MM.1S (cell line): Measurements from ENCODE around the gene TUBGCP6.

Experiments
- DNase-seq: peaks from one replicate; pipeline ENCODE4 v3.0.0-alpha.2; 2015
- H2AFZ ChIP-seq: fragments of 300-600 bp; sonication (generic); 2 replicates; pipeline ENCODE4 v1.6.0; 2016; ENCODE audit warnings: antibody characterized with exemption, low read length
- H3F3A ChIP-seq: fragments of 300-600 bp; sonication (generic); 2 replicates; pipeline ENCODE4 v1.6.1; 2016; ENCODE audit warnings: mild to moderate bottlenecking, antibody characterized with exemption, low read length, moderate library complexity, mixed read lengths; ENCODE audit not compliant: insufficient read depth
- H3K27ac ChIP-seq: fragments of 300-600 bp; sonication (generic); 2 replicates; pipeline ENCODE4 v1.5.1; 2016; ENCODE audit warnings: mild to moderate bottlenecking, low read length
- H3K27me3 ChIP-seq: fragments of 300-600 bp; sonication (generic); replicated peaks from 2 replicates; pipeline ENCODE4 v1.6.0; 2016; ENCODE audit warnings: low read length; ENCODE audit not compliant: insufficient read depth
- H3K36me3 ChIP-seq: fragments of 300-600 bp; sonication (generic); replicated peaks from 2 replicates; pipeline ENCODE4 v1.6.1; 2016; ENCODE audit warnings: mild to moderate bottlenecking, low read length, mixed read lengths; ENCODE audit not compliant: insufficient read depth
- H3K4me1 ChIP-seq: fragments of 300-600 bp; sonication (generic); 2 replicates; pipeline ENCODE4 v1.6.1; 2016; ENCODE audit warnings: low read length, mixed read lengths
- H3K4me2 ChIP-seq: fragments of 300-600 bp; sonication (generic); 2 replicates; pipeline ENCODE4 v1.6.0; 2016; ENCODE audit warnings: low read depth, low read length
- H3K4me3 ChIP-seq: fragments of 300-600 bp; sonication (generic); 2 replicates; pipeline ENCODE4 v1.5.1; 2016; ENCODE audit warnings: low read length, mixed read lengths
- H3K79me2 ChIP-seq: fragments of 300-600 bp; sonication (generic); 2 replicates; pipeline ENCODE4 v1.6.1; 2016; ENCODE audit warnings: mixed run types, low read length, mixed read lengths
- H3K9ac ChIP-seq: fragments of 300-600 bp; sonication (generic); 2 replicates; pipeline ENCODE4 v1.6.1; 2016; ENCODE audit warnings: low read length, mixed read lengths
- H3K9me2 ChIP-seq: fragments of 300-600 bp; sonication (generic); replicated peaks from 2 replicates; pipeline ENCODE4 v1.6.1; 2016; ENCODE audit warnings: mild to moderate bottlenecking, low read length, mixed read lengths; ENCODE audit not compliant: insufficient read depth
- H3K9me3 ChIP-seq: fragments of 300-600 bp; sonication (generic); replicated peaks from 2 replicates; pipeline ENCODE4 v1.6.1; 2016; ENCODE audit warnings: mild to moderate bottlenecking, low read length, mixed read lengths; ENCODE audit not compliant: insufficient read depth
- H4K20me1 ChIP-seq: fragments of 300-600 bp; sonication (generic); 2 replicates; pipeline ENCODE4 v1.6.1; 2016; ENCODE audit warnings: mild to moderate bottlenecking, low read length, moderate library complexity, mixed read lengths; ENCODE audit not compliant: insufficient read depth
- CTCF ChIP-seq: fragments of 300-600 bp; sonication (generic); IDR thresholded peaks from 2 replicates; pipeline ENCODE4 v1.5.1; 2016; ENCODE audit warnings: antibody characterized with exemption, low read length, mixed read lengths
- EZH2 ChIP-seq: fragments of 300-600 bp; sonication (generic); optimal IDR thresholded peaks from 2 replicates; pipeline ENCODE3; 2017; ENCODE audit warnings: low read depth, mild to moderate bottlenecking, antibody characterized with exemption, low read length, mixed read lengths
- EZH2phosphoT487 ChIP-seq: fragments of 300-600 bp; sonication (generic); IDR thresholded peaks from 2 replicates; pipeline ENCODE4 v1.6.1; 2018; ENCODE audit warnings: antibody characterized with exemption, low read length

The TUBGCP6 gene

DNA sequence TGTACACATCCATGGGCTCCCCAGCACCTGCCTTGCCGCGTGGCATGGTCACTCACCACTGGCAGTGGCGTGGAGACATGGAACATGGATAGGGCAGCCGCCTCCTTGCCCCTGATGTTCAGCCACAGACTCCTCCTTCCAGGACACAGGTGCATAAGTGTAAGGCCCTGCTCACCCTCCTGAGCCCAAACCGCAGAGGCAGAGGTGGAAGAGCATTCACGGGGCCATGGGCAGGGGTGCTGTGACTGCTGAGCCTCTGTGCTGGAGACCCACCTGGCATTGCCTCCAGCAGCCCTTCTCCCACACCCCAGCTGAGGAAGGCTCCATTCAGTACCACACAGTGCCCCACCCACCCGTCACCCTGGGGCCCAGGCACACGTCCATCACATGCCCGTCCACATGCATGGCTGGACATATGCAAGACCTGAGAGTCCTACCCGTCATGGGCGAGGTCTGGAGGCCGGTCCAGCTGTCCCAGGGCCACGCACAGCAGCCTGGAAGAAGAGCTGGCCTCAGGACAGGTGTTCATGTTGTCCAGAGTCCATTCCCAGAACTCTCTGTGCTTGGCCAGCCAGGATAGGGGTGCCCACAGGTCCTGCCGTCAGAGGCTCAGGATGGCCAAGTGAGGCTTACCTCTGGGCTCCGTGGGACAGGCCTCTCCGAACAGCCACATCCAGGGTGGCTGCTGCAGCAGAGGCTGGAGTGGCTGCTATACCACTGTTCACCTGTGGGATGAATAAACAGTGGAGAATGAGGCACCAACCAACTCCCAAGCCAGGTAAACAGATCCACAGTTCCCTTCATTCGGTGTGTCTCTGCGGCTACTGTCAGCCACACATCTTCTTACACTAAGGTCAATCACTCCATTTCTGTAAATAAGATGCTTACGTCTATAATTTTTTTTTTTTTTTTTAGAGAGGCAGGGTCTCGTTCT is 1.7 kb upstream of the TUBGCP6 start:
- no peaks in the 10 kb centered on the region for H3K36me3 ChIP-seq
- peaks cover 40% of the 10 kb centered on the region for H3K4me1 ChIP-seq
- H3K27ac ChIP-seq = peak overlapping the region; percentile 88; the same call in 1 of the 2 replicates
- peak; percentile 13; the same call in 1 of the 2 replicates for TF ChIP-seq CTCF
- no peak for TF ChIP-seq EZH2
- H3K9me3 ChIP-seq = no peaks in the 10 kb centered on the region
- peaks cover 71% of the 10 kb centered on the region for H3K79me2 ChIP-seq
- peak overlapping the region; percentile 81 for H3K4me3 ChIP-seq
- H4K20me1 ChIP-seq = no peaks in the 10 kb centered on the region
- H3K4me2 ChIP-seq = peak overlapping the region; percentile 100
- no peak for DNase-seq
- no peaks in the 10 kb centered on the region for H3K9me2 ChIP-seq
- no peak overlapping the region; the same call in 1 of the 2 replicates for H3K9ac ChIP-seq
- H3F3A ChIP-seq = peaks cover 46% of the 10 kb centered on the region
- H2AFZ ChIP-seq = no peak overlapping the region
- no peaks in the 10 kb centered on the region for H3K27me3 ChIP-seq

DNA sequence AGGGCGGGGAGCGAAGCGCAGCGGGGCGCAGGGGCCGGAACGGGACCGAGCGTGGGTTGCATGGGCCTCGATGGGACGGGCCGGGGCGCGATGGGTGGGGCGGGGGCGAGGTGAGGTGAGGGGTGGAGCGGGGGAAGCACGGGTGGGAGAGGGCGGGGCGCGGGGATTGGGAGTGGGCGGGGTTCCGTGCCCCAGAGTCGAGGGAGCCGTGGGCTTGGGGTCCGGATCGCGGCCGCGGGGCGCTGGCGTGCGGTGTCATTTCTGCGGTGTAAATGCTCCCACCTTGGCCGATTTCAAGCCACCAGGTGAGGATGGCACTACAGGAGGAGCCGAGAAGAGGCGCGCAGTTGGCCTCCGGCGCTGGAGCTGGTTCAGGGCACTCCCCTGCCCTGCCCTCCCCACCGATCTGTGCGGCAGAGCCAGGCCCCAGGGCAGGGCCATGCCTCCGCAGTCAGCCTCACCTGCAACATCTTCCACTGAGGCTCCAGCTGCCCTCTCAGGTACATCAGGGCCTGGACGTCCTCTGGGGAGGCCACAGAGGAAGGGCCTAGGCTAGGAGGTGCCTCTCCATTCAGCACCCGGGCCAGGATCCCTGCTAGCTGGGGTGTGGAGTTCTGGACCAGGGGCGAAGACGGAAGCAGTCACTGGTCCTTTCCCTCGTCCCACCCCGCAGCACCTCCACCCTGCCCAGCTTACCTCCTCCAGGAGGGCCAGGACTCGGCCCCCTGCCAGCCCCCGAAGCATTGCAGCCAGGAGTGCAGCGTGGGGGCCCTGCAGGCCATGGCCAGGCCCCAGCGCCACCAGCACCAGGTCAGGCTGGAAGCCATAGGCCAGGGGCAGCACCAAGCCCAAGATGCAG is 620 bp upstream of the TUBGCP6 start:
- Histone ChIP-seq H3K4me3 (peak overlapping the region; percentile 81), H2AFZ (no peak overlapping the region), H3K79me2 (peaks cover 80% of the 10 kb centered on the region), H3K27me3 (no peaks in the 10 kb centered on the region), H3K9me2 (no peaks in the 10 kb centered on the region), H3F3A (peaks cover 41% of the 10 kb centered on the region), H3K9ac (peak overlapping the region; percentile 91), H3K4me1 (peaks cover 40% of the 10 kb centered on the region), H3K9me3 (no peaks in the 10 kb centered on the region), H4K20me1 (no peaks in the 10 kb centered on the region), H3K4me2 (peak overlapping the region; percentile 100), H3K27ac (peak overlapping the region; percentile 88), H3K36me3 (no peaks in the 10 kb centered on the region)
- TF ChIP-seq EZH2 = no peak
- no peak for TF ChIP-seq EZH2phosphoT487
- TF ChIP-seq CTCF = no peak
- DNase-seq = peak; percentile 34

DNA sequence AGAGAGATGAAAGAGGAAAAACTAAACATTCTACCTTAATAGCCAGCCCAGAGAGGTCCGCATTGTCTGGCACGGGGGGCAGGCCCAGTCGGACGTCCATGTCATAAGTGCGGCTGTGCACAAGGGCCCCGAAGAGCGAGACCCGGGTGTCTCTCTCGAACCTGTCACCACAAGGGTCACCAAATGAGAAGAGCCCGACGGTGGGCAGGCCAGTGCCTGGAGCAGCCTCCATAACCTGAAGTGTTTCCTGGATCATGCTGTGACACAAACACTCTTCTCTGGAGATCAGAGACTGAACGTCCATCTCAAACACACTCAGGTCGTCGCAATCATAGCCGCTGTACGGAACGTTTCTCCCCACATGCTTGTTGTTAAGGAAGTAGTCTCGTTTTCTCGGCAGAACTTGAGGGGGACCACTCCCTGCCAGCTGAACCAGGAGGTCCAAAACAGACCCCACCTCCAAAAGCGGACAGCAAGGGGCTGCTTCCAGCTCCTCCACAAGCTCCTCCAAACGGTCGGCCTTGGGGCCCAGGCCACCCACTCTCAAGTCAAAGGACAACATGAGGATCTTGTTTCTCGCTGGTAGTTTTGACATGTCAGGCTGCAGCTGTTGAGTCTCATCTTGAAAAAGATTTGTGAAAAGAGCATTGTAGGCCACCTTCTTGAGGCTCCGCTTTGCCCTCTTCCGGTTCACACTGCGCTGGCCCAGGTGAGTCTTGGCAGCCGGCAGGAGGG is 971 bp downstream of the TUBGCP6 start:
- Histone ChIP-seq H3F3A (peaks cover 38% of the 10 kb centered on the region), H3K9me2 (no peaks in the 10 kb centered on the region), H3K9ac (peak overlapping the region; percentile 91), H4K20me1 (no peaks in the 10 kb centered on the region), H3K36me3 (no peaks in the 10 kb centered on the region), H2AFZ (peak overlapping the region; percentile 45; the same call in 1 of the 2 replicates), H3K27ac (peak overlapping the region; percentile 88), H3K4me3 (peak overlapping the region; percentile 81), H3K79me2 (peaks cover 83% of the 10 kb centered on the region), H3K9me3 (no peaks in the 10 kb centered on the region), H3K27me3 (no peaks in the 10 kb centered on the region), H3K4me1 (peaks cover 31% of the 10 kb centered on the region), H3K4me2 (peak overlapping the region; percentile 100)
- no peak for DNase-seq
- no peak for TF ChIP-seq EZH2
- TF ChIP-seq EZH2phosphoT487 = no peak
- TF ChIP-seq CTCF = no peak
